Spleen (tissue), 7 donors: ENCODE data around the gene MAS1L.

Experiments used
- POLR2A ChIP-seq, 3 donors: fragments of 450-650 bp; IDR thresholded peaks; one replicate each; pipeline ENCODE4 v1.5.1; 2017; ENCODE audit warnings: antibody characterized with exemption in 3 of 3, mild to moderate bottlenecking in 1 of 3
- POLR2AphosphoS5 ChIP-seq, 3 donors: sonication (generic); formaldehyde crosslinking; IDR thresholded peaks; one replicate each; pipeline ENCODE4 v1.5.1; 2017; ENCODE audit warnings: antibody characterized with exemption in 3 of 3
- TF ChIP-seq, protein P1 (sequence below), 11 experiments: fragments of 200-600 bp in 7 of 11; fragments of 450-650 bp in 4 of 11; sonication (generic) in 4 of 11; IDR thresholded peaks in 8 of 11; conservative IDR thresholded peaks in 3 of 11; 1 replicate in 7 of 11; 2 replicates in 4 of 11; pipeline versions ENCODE4 v1.4.0 to v1.8.0; 2016 to 2021; ENCODE audit warnings: antibody characterized with exemption in 11 of 11, inconsistent platforms in 4 of 11, mild to moderate bottlenecking in 1 of 11
- donor health status: DM: no; HTN: no; CAD: no; lungs with moderate emphysema.
- donor health status: DM: no; HTN: no; CAD: no.
- donor health status: DM: no; HTN: no; CAD: no.

DNA sequence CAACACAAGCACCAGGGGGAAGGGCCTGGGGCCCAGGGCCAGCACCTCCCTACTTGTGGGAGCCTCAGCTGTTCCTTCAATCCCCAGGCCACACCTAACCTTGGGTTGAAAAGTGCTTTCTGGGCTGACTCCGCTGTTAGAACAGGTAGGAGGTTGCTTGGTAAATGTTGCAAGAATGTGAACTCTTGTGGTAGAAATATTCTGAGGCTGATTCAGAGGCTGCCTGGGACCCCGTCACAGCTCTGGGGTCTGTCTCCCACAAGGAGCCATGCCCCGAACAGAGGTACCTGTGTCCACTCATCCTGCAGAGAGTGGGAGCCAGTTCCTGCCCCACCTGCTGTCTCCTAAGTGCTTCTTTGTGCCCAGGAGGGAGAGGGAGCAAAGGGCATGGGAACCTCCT is 14.4 kb upstream of the MAS1L start:
- TF ChIP-seq, protein P1, sequence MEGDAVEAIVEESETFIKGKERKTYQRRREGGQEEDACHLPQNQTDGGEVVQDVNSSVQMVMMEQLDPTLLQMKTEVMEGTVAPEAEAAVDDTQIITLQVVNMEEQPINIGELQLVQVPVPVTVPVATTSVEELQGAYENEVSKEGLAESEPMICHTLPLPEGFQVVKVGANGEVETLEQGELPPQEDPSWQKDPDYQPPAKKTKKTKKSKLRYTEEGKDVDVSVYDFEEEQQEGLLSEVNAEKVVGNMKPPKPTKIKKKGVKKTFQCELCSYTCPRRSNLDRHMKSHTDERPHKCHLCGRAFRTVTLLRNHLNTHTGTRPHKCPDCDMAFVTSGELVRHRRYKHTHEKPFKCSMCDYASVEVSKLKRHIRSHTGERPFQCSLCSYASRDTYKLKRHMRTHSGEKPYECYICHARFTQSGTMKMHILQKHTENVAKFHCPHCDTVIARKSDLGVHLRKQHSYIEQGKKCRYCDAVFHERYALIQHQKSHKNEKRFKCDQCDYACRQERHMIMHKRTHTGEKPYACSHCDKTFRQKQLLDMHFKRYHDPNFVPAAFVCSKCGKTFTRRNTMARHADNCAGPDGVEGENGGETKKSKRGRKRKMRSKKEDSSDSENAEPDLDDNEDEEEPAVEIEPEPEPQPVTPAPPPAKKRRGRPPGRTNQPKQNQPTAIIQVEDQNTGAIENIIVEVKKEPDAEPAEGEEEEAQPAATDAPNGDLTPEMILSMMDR (IDR thresholded peaks at IDR 0.05 in 8 of 11, conservative IDR thresholded peaks at IDR 0.05 in 3 of 11), result no peak
- TF ChIP-seq POLR2A (IDR thresholded peaks at IDR 0.05), result no peak
- TF ChIP-seq POLR2AphosphoS5 (IDR thresholded peaks at IDR 0.05), result no peak
